22Rv1 (cell line): Measurements from ENCODE around the gene DNAJB12.

Source experiments
- ZFX ChIP-seq: fragments of 450-650 bp; IDR thresholded peaks from 2 replicates; pipeline ENCODE4 v1.6.1; 2017; ENCODE audit warnings: antibody characterized with exemption, borderline replicate concordance
- TF ChIP-seq, protein P1 (sequence below): fragments of 450-650 bp; IDR thresholded peaks from 2 replicates; pipeline ENCODE4 v1.5.1; 2017; ENCODE audit warnings: mild to moderate bottlenecking

DNA sequence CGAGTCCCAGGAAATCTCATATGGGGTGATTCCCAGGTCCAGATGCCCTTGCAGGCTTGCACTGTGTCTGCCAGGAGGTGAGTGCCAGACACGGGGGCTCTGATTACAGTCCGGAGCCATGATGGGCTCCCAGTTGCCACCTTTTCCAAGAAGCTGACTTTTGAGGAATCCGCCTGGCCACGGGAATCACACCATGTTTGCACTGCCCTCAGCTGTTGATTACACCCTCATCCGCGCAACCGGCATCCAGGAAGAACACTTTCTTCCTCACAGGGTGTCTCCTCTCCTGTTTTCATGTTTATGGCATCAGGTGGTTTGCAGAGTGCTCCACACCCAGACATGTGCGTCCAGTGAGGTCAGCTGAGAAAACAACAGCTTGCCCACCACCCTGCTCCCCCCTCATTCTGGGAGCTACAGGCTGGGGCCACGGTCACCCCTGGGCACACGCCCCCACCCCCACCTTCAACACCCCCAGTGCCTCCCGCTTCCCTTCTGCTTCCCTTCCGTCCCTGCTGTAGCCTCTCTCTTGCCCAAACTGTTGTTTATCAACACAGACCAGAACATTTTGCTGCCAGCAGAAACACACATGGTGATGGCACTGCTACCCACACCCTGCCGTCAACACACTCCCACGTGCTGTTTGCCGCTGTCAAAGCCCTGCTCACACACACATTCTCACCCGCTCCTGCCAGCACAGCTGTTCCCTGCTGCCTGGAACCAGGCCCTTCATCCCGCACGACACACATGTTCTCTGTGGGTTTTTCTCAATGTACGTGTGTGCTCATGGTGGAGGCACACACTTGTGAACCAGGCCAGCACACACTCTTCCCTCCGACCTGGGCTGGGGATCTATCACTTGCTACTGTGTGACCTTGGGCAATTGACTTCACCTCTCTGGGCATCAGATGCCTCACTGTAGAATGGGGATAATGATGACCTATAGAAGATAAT lies 45.2 kb downstream of the DNAJB12 start:
- TF ChIP-seq, protein P1, sequence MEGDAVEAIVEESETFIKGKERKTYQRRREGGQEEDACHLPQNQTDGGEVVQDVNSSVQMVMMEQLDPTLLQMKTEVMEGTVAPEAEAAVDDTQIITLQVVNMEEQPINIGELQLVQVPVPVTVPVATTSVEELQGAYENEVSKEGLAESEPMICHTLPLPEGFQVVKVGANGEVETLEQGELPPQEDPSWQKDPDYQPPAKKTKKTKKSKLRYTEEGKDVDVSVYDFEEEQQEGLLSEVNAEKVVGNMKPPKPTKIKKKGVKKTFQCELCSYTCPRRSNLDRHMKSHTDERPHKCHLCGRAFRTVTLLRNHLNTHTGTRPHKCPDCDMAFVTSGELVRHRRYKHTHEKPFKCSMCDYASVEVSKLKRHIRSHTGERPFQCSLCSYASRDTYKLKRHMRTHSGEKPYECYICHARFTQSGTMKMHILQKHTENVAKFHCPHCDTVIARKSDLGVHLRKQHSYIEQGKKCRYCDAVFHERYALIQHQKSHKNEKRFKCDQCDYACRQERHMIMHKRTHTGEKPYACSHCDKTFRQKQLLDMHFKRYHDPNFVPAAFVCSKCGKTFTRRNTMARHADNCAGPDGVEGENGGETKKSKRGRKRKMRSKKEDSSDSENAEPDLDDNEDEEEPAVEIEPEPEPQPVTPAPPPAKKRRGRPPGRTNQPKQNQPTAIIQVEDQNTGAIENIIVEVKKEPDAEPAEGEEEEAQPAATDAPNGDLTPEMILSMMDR = no peak
- TF ChIP-seq ZFX = no peak
